DMS 273 treated with DMSO at 0.1 percent for 48 hours (cell line): Measurements from ENCODE around the gene CES3.

Experiments used
- DNase-seq: peaks from one replicate; lab custom pipeline; 2025; lab: John Stamatoyannopoulos, UW

Gene CES3

GRCh38 chr16:66961065-66961744 lies at the start of gene CES3:
TSS of gene CES3 (plus strand) at chr16:66961266. CDS start at chr16:66961308, 42 bp downstream.
- peak; percentile 76 for DNase-seq

- no peak for DNase-seq
Measured at GRCh38 chr16:66911801-66912200, 49.3 kb upstream of the CES3 start.

GRCh38 chr16:66913081-66913480 lies 48.0 kb upstream of the CES3 start:
- no peak for DNase-seq

- no peak for DNase-seq
Measured at GRCh38 chr16:66913711-66914110, 47.4 kb upstream of the CES3 start.

GRCh38 chr16:66914541-66914940 lies 46.5 kb upstream of the CES3 start:
- no peak for DNase-seq

- no peak for DNase-seq
Measured at GRCh38 chr16:66915041-66915440, 46.0 kb upstream of the CES3 start.

- no peak for DNase-seq
Measured at GRCh38 chr16:66916518-66916917, 44.5 kb upstream of the CES3 start.

GRCh38 chr16:66917741-66918140 lies 43.3 kb upstream of the CES3 start:
- no peak for DNase-seq

GRCh38 chr16:66918355-66918754 lies 42.7 kb upstream of the CES3 start:
- no peak for DNase-seq

- no peak for DNase-seq
Measured at GRCh38 chr16:66918803-66919568, 42.1 kb upstream of the CES3 start, which contains the start of gene CDH16. TSS of gene CDH16 (minus strand) at chr16:66918885. CDS start at chr16:66918065, 820 bp downstream.

GRCh38 chr16:66919569-66920298 lies 41.3 kb upstream of the CES3 start:
- DNase-seq = no peak

- no peak for DNase-seq
Measured at GRCh38 chr16:66920299-66920590, 40.8 kb upstream of the CES3 start.

- no peak for DNase-seq
Measured at GRCh38 chr16:66920924-66921680, 40.0 kb upstream of the CES3 start.

GRCh38 chr16:66921729-66922450 lies 39.2 kb upstream of the CES3 start:
- no peak for DNase-seq

- DNase-seq = peak; percentile 80
Measured at GRCh38 chr16:66923247-66923731, 37.8 kb upstream of the CES3 start.

- DNase-seq = no peak
Measured at GRCh38 chr16:66923866-66924265, 37.2 kb upstream of the CES3 start.

- DNase-seq = no peak
Measured at GRCh38 chr16:66924527-66925321, 36.3 kb upstream of the CES3 start.

- DNase-seq = no peak
Measured at GRCh38 chr16:66925322-66925840, 35.7 kb upstream of the CES3 start, which contains the start of gene RRAD. TSS of gene RRAD (minus strand) at chr16:66925535. CDS start at chr16:66925179, 356 bp downstream.

GRCh38 chr16:66926171-66926947 lies 34.7 kb upstream of the CES3 start:
- no peak for DNase-seq
